CD8-positive, alpha-beta memory T cell (primary cell): ENCODE results near the gene CD72. TPM values are rescaled to one million over a fixed set of nuclear protein-coding genes. Genes with fewer than 3 reads are reported as not detected.

Experiments
- CTCF ChIA-PET: fragments of 350-600 bp; sonication (Branson Sonifier 250); formaldehyde crosslinking; loops from one replicate; lab custom pipeline; 2021; ENCODE audit warnings: antibody characterized with exemption; lab: Charles Lee
- POLR2A ChIA-PET: fragments of 350-600 bp; sonication (Branson Sonifier 250); formaldehyde crosslinking; loops from one replicate; lab custom pipeline; 2021; ENCODE audit warnings: antibody characterized with exemption; lab: Charles Lee
- DNase-seq, 5 donors: peaks; one replicate each; pipeline versions ENCODE4 v3.0.0 to v3.0.0-alpha.2; 2020 to 2022; ENCODE audit warnings: mixed read lengths in 1 of 5
- H3K27ac ChIP-seq: one replicate; pipeline ENCODE4 v1.7.0; 2013; ENCODE audit warnings: low read depth, mild to moderate bottlenecking, low read length, moderate library complexity
- H3K27me3 ChIP-seq: 2 replicates; pipeline ENCODE4 v1.7.0; 2013; ENCODE audit warnings: low read length, mild to moderate bottlenecking; ENCODE audit not compliant: insufficient read depth, poor library complexity, severe bottlenecking
- H3K36me3 ChIP-seq: 2 replicates; pipeline ENCODE4 v1.7.0; 2013; ENCODE audit warnings: mild to moderate bottlenecking, low read length, moderate library complexity; ENCODE audit not compliant: insufficient read depth
- H3K4me1 ChIP-seq: 2 replicates; pipeline ENCODE4 v1.7.0; 2013; ENCODE audit warnings: mild to moderate bottlenecking, low read length, moderate library complexity; ENCODE audit not compliant: insufficient read depth
- H3K4me3 ChIP-seq: 2 replicates; pipeline ENCODE4 v1.7.0; 2013; ENCODE audit warnings: mild to moderate bottlenecking, low read length
- H3K9me3 ChIP-seq: 2 replicates; pipeline ENCODE4 v1.7.0; 2013; ENCODE audit warnings: mild to moderate bottlenecking, low read length
- H3K27ac Mint-ChIP-seq, 8 donors: one replicate each; pipeline ENCODE4 v1.8.0; 2020 to 2021; ENCODE audit warnings: mixed read lengths in 8 of 8, mild to moderate bottlenecking in 6 of 8, inconsistent platforms in 3 of 8, moderate library complexity in 3 of 8
- H3K27me3 Mint-ChIP-seq, 2 donors: one replicate each; pipeline ENCODE4 v1.8.0; 2020 to 2021; ENCODE audit warnings: mixed read lengths in 2 of 2, mild to moderate bottlenecking in 1 of 2, moderate library complexity in 1 of 2
- H3K36me3 Mint-ChIP-seq, 3 donors: one replicate each; pipeline ENCODE4 v1.8.0; 2020 to 2021; ENCODE audit warnings: mixed read lengths in 3 of 3, inconsistent platforms in 1 of 3, mild to moderate bottlenecking in 1 of 3
- H3K4me1 Mint-ChIP-seq, 3 donors: one replicate each; pipeline ENCODE4 v1.8.0; 2020 to 2021; ENCODE audit warnings: mixed read lengths in 3 of 3, inconsistent platforms in 1 of 3, mild to moderate bottlenecking in 1 of 3
- H3K4me3 Mint-ChIP-seq, 7 donors: one replicate each; pipeline ENCODE4 v1.8.0; 2020 to 2021; ENCODE audit warnings: mixed read lengths in 7 of 7, mild to moderate bottlenecking in 6 of 7, moderate library complexity in 4 of 7, inconsistent platforms in 2 of 7
- H3K9me3 Mint-ChIP-seq, 5 donors: one replicate each; pipeline ENCODE4 v1.8.0; 2020 to 2022; ENCODE audit warnings: mixed read lengths in 5 of 5, mild to moderate bottlenecking in 3 of 5, moderate library complexity in 2 of 5, inconsistent platforms in 1 of 5
- polyA plus RNA-seq: library from polyadenylated mRNA; unstranded; fragments of 300-500 nt; fragmentation: Illumina TruSeq; gene quantifications from one replicate; pipeline ENCODE4 v1.2.3, GENCODE V29; 2021
- total RNA-seq, 2 experiments: library from RNA; stranded (reverse); gene quantifications; one replicate each; pipeline ENCODE4 v1.2.3, GENCODE V29; 2021

The CD72 gene
- total and polyA plus RNA-seq, 3 experiments from 2014 or later: 5.1 to 6.5 (median 6.4) TPM

DNA sequence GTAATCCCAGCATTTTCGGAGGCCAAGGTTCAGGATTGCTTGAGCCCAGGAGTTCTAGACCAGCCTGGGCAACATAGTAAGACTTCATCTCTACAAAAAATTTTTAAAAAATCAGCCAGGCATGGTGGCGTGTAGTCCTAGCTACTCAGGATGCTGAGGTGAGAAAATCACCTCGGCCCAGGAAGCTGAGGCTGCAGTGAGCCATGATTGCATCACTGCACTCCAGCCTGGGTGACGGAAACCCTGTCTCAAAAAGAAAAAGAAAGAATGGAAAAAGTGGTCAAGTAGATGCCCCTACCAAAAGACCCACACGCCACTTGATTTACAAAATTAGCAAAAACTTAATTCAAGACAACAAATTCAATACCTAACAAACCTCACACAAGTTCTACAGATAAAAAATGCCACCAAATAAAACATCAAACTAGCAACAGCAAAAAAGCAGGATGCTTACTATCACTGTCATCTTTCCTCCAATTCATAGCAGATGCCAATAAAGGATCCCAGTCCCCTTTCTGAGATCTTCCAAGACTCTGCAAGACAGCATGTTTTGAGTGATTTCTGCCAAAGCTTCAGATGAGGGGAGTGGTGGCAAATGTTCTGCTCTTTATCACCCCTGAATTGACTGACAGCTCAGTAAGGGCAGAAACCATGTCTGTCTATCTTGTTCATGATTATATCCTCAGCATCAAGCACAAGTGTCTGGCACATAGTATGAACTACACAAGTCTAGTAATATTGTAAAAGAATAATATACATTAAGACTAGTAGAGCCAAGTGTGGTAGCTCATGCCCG is 47.3 kb downstream of the CD72 start:
- POLR2A ChIA-PET: no interaction called here
- no peaks in the 10 kb centered on the region for H3K36me3 ChIP-seq

DNA sequence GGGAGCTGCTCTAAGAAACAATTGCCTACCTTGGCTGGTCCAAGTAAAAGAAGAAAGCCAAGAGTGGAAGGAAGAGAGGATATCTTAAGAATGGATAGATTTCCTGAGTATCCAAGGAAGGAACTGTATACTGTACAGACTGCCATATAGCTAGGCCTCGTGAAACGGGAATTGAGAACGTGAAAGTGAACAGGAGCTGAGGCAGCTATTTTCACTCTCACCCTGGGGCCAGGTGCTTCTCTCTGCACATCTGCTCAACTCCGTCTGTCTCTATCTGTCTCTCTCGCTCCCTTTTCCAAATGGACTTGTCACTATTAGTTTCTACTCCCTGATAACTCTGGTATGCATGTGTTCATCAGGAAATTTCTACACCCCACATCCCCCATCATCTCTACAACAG is 49.0 kb downstream of the CD72 start:
- Mint-ChIP-seq H3K27ac (peak overlapping the region in 3 of 8 donors; percentile 6 to 89 (median 83)), H3K4me3 (no peak overlapping the region), H3K4me1 (peaks cover 14 to 15% (median 15%) of the 10 kb centered on the region in 3 donors), H3K36me3 (no peaks in the 10 kb centered on the region), H3K27me3 (peaks cover 0 to 2% of the 10 kb centered on the region in 2 donors), H3K9me3 (no peaks in the 10 kb centered on the region)
- ChIA-PET POLR2A (interaction anchor here (0.7 kb wide), 1 partner anchor 490 kb away, joined by 3 read pairs; no protein-coding TSS in a partner anchor), CTCF (interaction anchor here (1.3 kb wide), 1 partner anchor 9 kb away, joined by 4 read pairs; no protein-coding TSS in a partner anchor)
- Histone ChIP-seq H3K27ac (no peak overlapping the region), H3K27me3 (no peaks in the 10 kb centered on the region), H3K9me3 (no peaks in the 10 kb centered on the region), H3K4me3 (no peak overlapping the region), H3K36me3 (no peaks in the 10 kb centered on the region), H3K4me1 (no peaks in the 10 kb centered on the region)
- no peak for DNase-seq

More for the DNA sequence above, 47.3 kb downstream of the CD72 start:
- no peak overlapping the region for H3K4me3 ChIP-seq
- Mint-ChIP-seq H3K27ac (peak overlapping the region; percentile 45 to 94 (median 80)), H3K9me3 (no peaks in the 10 kb centered on the region), H3K36me3 (no peaks in the 10 kb centered on the region), H3K27me3 (no peaks in the 10 kb centered on the region), H3K4me3 (peak overlapping the region in 2 of 7 donors; percentile 10 to 53), H3K4me1 (peaks cover 14 to 15% (median 15%) of the 10 kb centered on the region in 3 donors)
- no peak for DNase-seq
- H3K4me1 ChIP-seq: no peaks in the 10 kb centered on the region
- H3K9me3 ChIP-seq: no peaks in the 10 kb centered on the region
- H3K27ac ChIP-seq: no peak overlapping the region
- H3K27me3 ChIP-seq: no peaks in the 10 kb centered on the region
- CTCF ChIA-PET: no interaction called here

DNA sequence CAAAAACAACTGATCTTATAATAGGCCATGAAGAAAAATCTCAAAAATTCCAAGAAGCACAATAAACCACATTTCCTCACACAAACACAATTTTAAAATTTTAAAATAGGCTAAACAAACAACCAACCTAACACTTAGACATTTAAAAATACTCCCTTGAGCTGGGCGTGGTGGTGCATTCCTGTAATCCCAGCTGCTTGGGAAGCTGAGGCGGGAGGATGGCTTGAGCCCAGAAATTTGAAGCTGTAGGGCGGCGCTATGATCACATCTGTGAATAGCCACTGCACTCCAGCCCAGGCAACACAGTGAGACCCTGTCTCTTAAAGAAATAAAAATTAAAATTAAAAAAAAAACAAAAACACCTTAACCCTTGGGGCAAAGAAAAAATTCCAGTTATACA is 50.0 kb downstream of the CD72 start:
- H3K4me3 Mint-ChIP-seq: no peak overlapping the region
- no peaks in the 10 kb centered on the region for H3K9me3 ChIP-seq
- H3K9me3 Mint-ChIP-seq: no peaks in the 10 kb centered on the region
- no peaks in the 10 kb centered on the region for H3K36me3 ChIP-seq
- no peak overlapping the region for H3K4me3 ChIP-seq
- no peak overlapping the region for H3K27ac ChIP-seq
- peaks cover 0 to 2% of the 10 kb centered on the region in 2 donors for H3K27me3 Mint-ChIP-seq
- H3K27ac Mint-ChIP-seq: no peak overlapping the region
- DNase-seq: no peak
- CTCF ChIA-PET: interaction anchor here (1.3 kb wide), 1 partner anchor 10 kb away, joined by 4 read pairs; no protein-coding TSS in a partner anchor
- H3K27me3 ChIP-seq: no peaks in the 10 kb centered on the region
- no peaks in the 10 kb centered on the region for H3K36me3 Mint-ChIP-seq
- peaks cover 15 to 17% (median 15%) of the 10 kb centered on the region in 3 donors for H3K4me1 Mint-ChIP-seq
- POLR2A ChIA-PET: no interaction called here
- no peaks in the 10 kb centered on the region for H3K4me1 ChIP-seq

DNA sequence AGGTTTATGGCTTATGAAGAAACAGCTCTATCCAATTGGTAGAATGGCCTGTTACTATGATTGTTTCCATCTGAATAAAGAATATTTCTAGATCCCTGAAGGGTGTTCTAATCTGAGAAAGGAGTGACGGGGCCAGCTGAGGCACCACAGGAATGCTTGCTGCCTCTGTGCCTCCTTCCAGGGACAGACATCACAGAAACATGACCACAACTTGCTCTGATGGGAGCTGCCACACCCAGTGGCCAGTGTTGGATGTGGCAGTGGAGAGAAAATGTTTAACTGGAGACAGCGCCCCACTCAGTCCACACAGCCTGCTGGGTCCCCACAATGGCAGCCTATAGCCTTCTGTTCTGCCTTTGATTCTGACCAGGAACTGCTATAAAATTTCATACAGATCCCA is 51.8 kb downstream of the CD72 start:
- H3K27ac ChIP-seq: no peak overlapping the region
- ChIA-PET CTCF (no interaction called here), POLR2A (no interaction called here)
- H3K27me3 ChIP-seq: no peaks in the 10 kb centered on the region
- no peak overlapping the region for H3K4me3 ChIP-seq
- no peak for DNase-seq
- Mint-ChIP-seq H3K27ac (peak overlapping the region in 1 of 8 donors; percentile 63), H3K36me3 (peaks cover 0 to 1% (median 0%) of the 10 kb centered on the region in 3 donors), H3K9me3 (no peaks in the 10 kb centered on the region), H3K4me3 (no peak overlapping the region), H3K4me1 (peaks cover 15 to 17% (median 15%) of the 10 kb centered on the region in 3 donors), H3K27me3 (peaks cover 0 to 2% of the 10 kb centered on the region in 2 donors)
- H3K4me1 ChIP-seq: no peaks in the 10 kb centered on the region
- H3K9me3 ChIP-seq: no peaks in the 10 kb centered on the region
- no peaks in the 10 kb centered on the region for H3K36me3 ChIP-seq

DNA sequence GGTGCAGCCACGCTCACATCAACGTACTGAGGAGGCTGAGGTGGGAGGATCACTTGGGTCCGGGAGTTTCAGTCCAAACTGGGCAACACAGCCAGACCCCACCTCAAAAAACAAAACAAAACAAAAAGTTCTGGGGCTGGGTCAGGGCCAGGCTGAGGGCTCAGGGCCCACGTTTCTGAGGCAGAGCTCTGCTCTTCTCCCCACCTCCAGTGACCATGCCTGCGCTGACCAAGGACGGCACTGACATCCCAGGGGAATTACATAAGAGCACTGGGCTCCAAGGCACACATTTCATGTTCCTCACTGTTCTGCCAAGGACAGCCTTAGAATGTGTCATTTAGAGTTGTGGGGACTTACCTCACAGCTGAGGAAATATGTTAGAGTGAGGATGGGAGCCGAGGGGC is 53.6 kb downstream of the CD72 start:
- H3K27ac Mint-ChIP-seq: peak overlapping the region in 1 of 8 donors; percentile 33
- POLR2A ChIA-PET: no interaction called here

DNA sequence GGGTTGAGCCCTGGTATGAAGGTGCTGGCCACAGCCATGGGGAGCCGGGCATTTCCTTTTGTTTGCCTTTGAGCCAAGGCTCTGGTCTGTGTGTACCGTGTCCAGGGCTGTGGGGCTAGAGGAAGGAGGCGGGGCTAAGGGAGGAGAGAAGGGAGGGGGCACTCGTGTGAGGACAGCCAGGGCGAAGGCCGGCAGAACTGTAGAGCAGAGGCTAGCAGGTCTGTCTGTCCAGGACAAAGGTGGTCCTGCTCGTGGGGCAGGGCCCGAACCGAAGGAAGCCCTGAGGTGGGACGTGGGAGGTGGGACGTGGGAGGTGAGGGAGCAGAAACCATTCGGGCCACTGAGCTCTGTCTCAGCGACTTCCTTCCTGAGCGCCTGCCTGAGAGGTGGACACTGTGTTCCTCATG is 54.4 kb downstream of the CD72 start:
- Mint-ChIP-seq H3K36me3 (peaks cover 0 to 1% (median 0%) of the 10 kb centered on the region in 3 donors), H3K27me3 (peaks cover 0 to 2% of the 10 kb centered on the region in 2 donors), H3K4me3 (peak overlapping the region in 2 of 7 donors; percentile 26 to 63), H3K27ac (peak overlapping the region in 3 of 8 donors; percentile 66 to 78 (median 66)), H3K9me3 (no peaks in the 10 kb centered on the region), H3K4me1 (peaks cover 0 to 3% (median 0%) of the 10 kb centered on the region in 3 donors)
- Histone ChIP-seq H3K36me3 (no peaks in the 10 kb centered on the region), H3K4me1 (no peaks in the 10 kb centered on the region), H3K27me3 (no peaks in the 10 kb centered on the region), H3K27ac (no peak overlapping the region), H3K9me3 (no peaks in the 10 kb centered on the region), H3K4me3 (no peak overlapping the region)
- DNase-seq: no peak
- POLR2A ChIA-PET: no interaction called here
- CTCF ChIA-PET: no interaction called here

More for the DNA sequence above, 53.6 kb downstream of the CD72 start:
- H3K36me3 Mint-ChIP-seq: peaks cover 0 to 1% (median 0%) of the 10 kb centered on the region in 3 donors
- Histone ChIP-seq H3K36me3 (no peaks in the 10 kb centered on the region), H3K27ac (no peak overlapping the region), H3K27me3 (no peaks in the 10 kb centered on the region), H3K9me3 (no peaks in the 10 kb centered on the region), H3K4me3 (no peak overlapping the region), H3K4me1 (no peaks in the 10 kb centered on the region)
- CTCF ChIA-PET: interaction anchor here (1.3 kb wide), 1 partner anchor 10 kb away, joined by 4 read pairs; no protein-coding TSS in a partner anchor
- no peaks in the 10 kb centered on the region for H3K9me3 Mint-ChIP-seq
- no peak for DNase-seq
- no peak overlapping the region for H3K4me3 Mint-ChIP-seq
- peaks cover 2 to 7% (median 3%) of the 10 kb centered on the region in 3 donors for H3K4me1 Mint-ChIP-seq
- peaks cover 0 to 2% of the 10 kb centered on the region in 2 donors for H3K27me3 Mint-ChIP-seq

DNA sequence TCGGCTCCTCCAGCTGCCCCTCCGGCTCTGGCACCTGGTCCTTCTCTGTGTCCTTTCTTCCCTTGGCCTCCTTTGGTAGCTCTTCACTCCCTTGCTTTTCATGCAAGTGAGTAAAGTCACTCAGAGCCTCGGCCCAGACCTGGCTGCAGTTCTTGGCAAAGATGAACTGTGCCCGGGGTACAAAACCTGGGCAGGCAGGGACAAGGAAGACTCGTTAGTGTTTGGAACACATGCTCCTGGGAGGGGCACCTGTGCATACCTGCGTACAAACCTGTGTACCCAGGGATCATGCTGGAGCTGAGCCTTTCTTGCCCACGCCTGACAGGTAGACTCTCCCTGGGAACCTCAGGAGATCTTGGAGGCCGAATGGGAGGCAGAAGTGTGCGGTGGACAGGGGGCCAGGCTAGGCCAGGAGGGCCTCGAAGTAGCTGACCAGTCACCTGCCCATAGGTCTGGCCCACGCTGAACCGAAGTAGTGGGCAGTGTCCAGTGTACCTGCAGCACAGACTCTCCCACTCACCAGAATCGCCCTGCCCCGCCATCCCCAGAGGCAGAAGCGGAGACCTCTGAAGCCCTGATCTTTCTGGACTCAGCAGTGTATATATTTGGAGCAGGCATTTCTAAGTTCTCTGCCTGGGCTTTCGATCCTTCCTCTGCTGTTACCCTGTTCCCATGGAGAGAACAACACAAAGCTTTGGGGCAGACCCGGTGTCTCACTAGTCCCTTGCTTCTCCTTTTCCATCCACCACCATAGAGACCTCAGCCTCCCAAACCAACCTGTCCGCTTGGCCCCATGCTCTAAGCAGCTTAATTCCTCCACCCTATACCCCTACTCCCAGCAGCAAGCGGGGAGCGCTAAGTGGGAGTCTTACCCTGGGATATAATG is 55.1 kb downstream of the CD72 start:
- POLR2A ChIA-PET: no interaction called here
- Mint-ChIP-seq H3K36me3 (peaks cover 0 to 1% (median 0%) of the 10 kb centered on the region in 3 donors), H3K27me3 (peaks cover 0 to 2% of the 10 kb centered on the region in 2 donors), H3K4me3 (no peak overlapping the region), H3K9me3 (no peaks in the 10 kb centered on the region), H3K4me1 (peaks cover 0 to 3% (median 0%) of the 10 kb centered on the region in 3 donors), H3K27ac (peak overlapping the region in 3 of 8 donors; percentile 66 to 92 (median 78))
- H3K27ac ChIP-seq: no peak overlapping the region
- no peaks in the 10 kb centered on the region for H3K4me1 ChIP-seq
- H3K27me3 ChIP-seq: no peaks in the 10 kb centered on the region
- DNase-seq: no peak
- CTCF ChIA-PET: no interaction called here
- H3K9me3 ChIP-seq: no peaks in the 10 kb centered on the region
- H3K4me3 ChIP-seq: no peak overlapping the region
- no peaks in the 10 kb centered on the region for H3K36me3 ChIP-seq
